IMR-90 (cell line): ENCODE data around the gene SLC6A3. TPM values are rescaled to one million over a fixed set of nuclear protein-coding genes. Genes with fewer than 3 reads are reported as not detected.

ENCODE experiments used
- ATAC-seq: fragments of 200-7000 bp; cut with Tn5 transposase; 2 replicates; pipeline ENCODE4 v1.9.1; 2020; ENCODE audit warnings: low read depth, mild to moderate bottlenecking, moderate library complexity
- BruUV-seq: library from RNA; stranded (reverse); fragments of 400-500 nt; replicated peaks from 2 replicates; lab custom pipeline; 2021; lab: Mats Ljungman, UMichigan
- CTCF ChIA-PET: fragments of 300-600 bp; formaldehyde crosslinking; extraction: SDS; loops from one replicate; lab custom pipeline; 2021; ENCODE audit warnings: antibody characterized with exemption; lab: Yijun Ruan, JAX
- POLR2A ChIA-PET: fragments of 300-600 bp; sonication (Branson Sonifier 250); formaldehyde crosslinking; loops from one replicate; lab custom pipeline; 2022; ENCODE audit warnings: antibody characterized with exemption; ENCODE audit not compliant: unreplicated experiment; lab: Charles Lee
- DNase-seq: peaks from one replicate; pipeline ENCODE4 v3.0.0; 2013
- H2AFZ ChIP-seq: replicated peaks from 2 replicates; pipeline ENCODE3; 2013; ENCODE audit warnings: low read length, mild to moderate bottlenecking; ENCODE audit not compliant: poor library complexity
- H2AK5ac ChIP-seq: 2 replicates; pipeline ENCODE4 v1.6.1; 2013; ENCODE audit warnings: low read depth, low read length, inconsistent platforms
- H2AK9ac ChIP-seq: replicated peaks from 2 replicates; pipeline ENCODE3; 2013; ENCODE audit warnings: mild to moderate bottlenecking, low read depth, low read length, moderate library complexity; ENCODE audit not compliant: poor library complexity
- H2BK120ac ChIP-seq: 2 replicates; pipeline ENCODE4 v1.6.1; 2013; ENCODE audit warnings: low read depth, low read length, inconsistent platforms
- H2BK15ac ChIP-seq: 3 replicates; pipeline ENCODE4 v1.6.1; 2013; ENCODE audit warnings: low read depth, low read length, inconsistent platforms
- H2BK20ac ChIP-seq: 2 replicates; pipeline ENCODE4 v1.6.1; 2013; ENCODE audit warnings: low read depth, mild to moderate bottlenecking, inconsistent platforms, low read length, moderate library complexity
- H2BK5ac ChIP-seq: 2 replicates; pipeline ENCODE4 v1.6.1; 2013; ENCODE audit warnings: mild to moderate bottlenecking, low read depth, low read length, inconsistent platforms; ENCODE audit not compliant: poor library complexity, severe bottlenecking
- H3K14ac ChIP-seq: replicated peaks from 2 replicates; pipeline ENCODE4 v1.6.1; 2013; ENCODE audit warnings: low read depth, low read length, inconsistent platforms
- H3K18ac ChIP-seq: 2 replicates; pipeline ENCODE4 v1.6.1; 2013; ENCODE audit warnings: low read depth, low read length, control low read depth
- H3K23ac ChIP-seq: 2 replicates; pipeline ENCODE4 v1.6.1; 2013; ENCODE audit warnings: low read depth, low read length, inconsistent platforms
- H3K27ac ChIP-seq: 2 replicates; pipeline ENCODE4 v1.5.1; 2013; ENCODE audit warnings: mild to moderate bottlenecking, control low read depth, low read length; ENCODE audit not compliant: insufficient read depth
- H3K27me3 ChIP-seq: 2 replicates; pipeline ENCODE4 v1.6.1; 2013; ENCODE audit warnings: low read length; ENCODE audit not compliant: control insufficient read depth, insufficient read depth
- H3K36me3 ChIP-seq: 2 replicates; pipeline ENCODE4 v1.6.1; 2013; ENCODE audit warnings: low read length, mixed read lengths; ENCODE audit not compliant: control insufficient read depth, insufficient read depth
- H3K4ac ChIP-seq: 2 replicates; pipeline ENCODE4 v1.6.1; 2013; ENCODE audit warnings: low read depth, low read length, inconsistent platforms
- H3K4me1 ChIP-seq: 2 replicates; pipeline ENCODE4 v1.6.1; 2013; ENCODE audit warnings: low read length, mixed read lengths; ENCODE audit not compliant: control insufficient read depth, insufficient read depth
- H3K4me2 ChIP-seq: 2 replicates; pipeline ENCODE4 v1.6.1; 2013; ENCODE audit warnings: low read depth, mild to moderate bottlenecking, control low read depth, low read length, moderate library complexity
- H3K4me3 ChIP-seq: 2 replicates; pipeline ENCODE4 v1.5.1; 2013; ENCODE audit warnings: low read depth, mild to moderate bottlenecking, control low read depth, low read length, moderate library complexity; ENCODE audit not compliant: insufficient read depth
- H3K56ac ChIP-seq: 2 replicates; pipeline ENCODE4 v1.6.1; 2013; ENCODE audit warnings: low read length, inconsistent platforms; ENCODE audit not compliant: insufficient read depth; ENCODE audit errors: extremely low read depth
- H3K79me1 ChIP-seq, 2 experiments: 2 replicates each; pipeline ENCODE4 v1.6.1; 2013; ENCODE audit warnings: low read length in 2 of 2, inconsistent platforms in 1 of 2, low read depth in 1 of 2
- H3K9ac ChIP-seq: 2 replicates; pipeline ENCODE4 v1.6.1; 2013; ENCODE audit warnings: low read depth, low read length, control low read depth
- H3K9me1 ChIP-seq: 2 replicates; pipeline ENCODE4 v1.6.1; 2013; ENCODE audit warnings: low read length, inconsistent platforms; ENCODE audit not compliant: insufficient read depth
- H3K9me3 ChIP-seq: 2 replicates; pipeline ENCODE4 v1.6.1; 2013; ENCODE audit warnings: low read length; ENCODE audit not compliant: control insufficient read depth, insufficient read depth
- H4K20me1 ChIP-seq: 2 replicates; pipeline ENCODE4 v1.6.1; 2013; ENCODE audit warnings: low read length, inconsistent platforms; ENCODE audit not compliant: insufficient read depth
- H4K5ac ChIP-seq: 2 replicates; pipeline ENCODE4 v1.6.1; 2013; ENCODE audit warnings: mild to moderate bottlenecking, low read depth, low read length, control low read depth
- H4K8ac ChIP-seq, 2 experiments: 2 replicates each; pipeline ENCODE4 v1.6.1; 2013; ENCODE audit warnings: low read depth in 2 of 2, low read length in 2 of 2, control low read depth in 1 of 2, inconsistent platforms in 1 of 2
- H4K91ac ChIP-seq: 2 replicates; pipeline ENCODE4 v1.6.1; 2013; ENCODE audit warnings: low read depth, low read length, inconsistent platforms; ENCODE audit not compliant: insufficient read depth
- BHLHE40 ChIP-seq: fragments of 150-350 bp; IDR thresholded peaks from 2 replicates; pipeline ENCODE4 v1.6.1; 2016; ENCODE audit warnings: mild to moderate bottlenecking, low read depth, low read length
- CEBPB ChIP-seq: IDR thresholded peaks from 2 replicates; pipeline ENCODE4 v1.6.1; 2012; ENCODE audit warnings: low read depth, low read length, improper control_type of control experiment
- CHD1 ChIP-seq: IDR thresholded peaks from 2 replicates; pipeline ENCODE4 v1.6.1; 2012; ENCODE audit warnings: low read depth, low read length, improper control_type of control experiment
- FOS ChIP-seq: fragments of 150-350 bp; IDR thresholded peaks from 2 replicates; pipeline ENCODE4 v1.6.1; 2016; ENCODE audit warnings: low read depth, low read length
- MAFK ChIP-seq: IDR thresholded peaks from 2 replicates; pipeline ENCODE4 v1.6.1; 2012; ENCODE audit warnings: low read depth, low read length, improper control_type of control experiment
- MAZ ChIP-seq: IDR thresholded peaks from 2 replicates; pipeline ENCODE4 v1.6.1; 2012; ENCODE audit warnings: low read depth, mild to moderate bottlenecking, low read length, improper control_type of control experiment, moderate library complexity, borderline replicate concordance
- MXI1 ChIP-seq: IDR thresholded peaks from 2 replicates; pipeline ENCODE4 v1.6.1; 2012; ENCODE audit warnings: low read depth, mild to moderate bottlenecking, low read length, moderate library complexity, borderline replicate concordance
- NFE2L2 ChIP-seq: fragments of 150-350 bp; IDR thresholded peaks from 2 replicates; pipeline ENCODE4 v1.6.1; 2016; ENCODE audit warnings: low read depth, mild to moderate bottlenecking, low read length
- POLR2A ChIP-seq: IDR thresholded peaks from 2 replicates; pipeline ENCODE4 v1.6.1; 2012; ENCODE audit warnings: mild to moderate bottlenecking, low read depth, low read length
- RAD21 ChIP-seq: IDR thresholded peaks from 2 replicates; pipeline ENCODE4 v1.6.1; 2012; ENCODE audit warnings: low read length, improper control_type of control experiment
- RCOR1 ChIP-seq: IDR thresholded peaks from 2 replicates; pipeline ENCODE4 v1.6.1; 2012; ENCODE audit warnings: mild to moderate bottlenecking, low read length, improper control_type of control experiment; ENCODE audit not compliant: insufficient replicate concordance
- RFX5 ChIP-seq: IDR thresholded peaks from 2 replicates; pipeline ENCODE4 v1.8.0; 2012; ENCODE audit warnings: low read depth, mild to moderate bottlenecking, low read length, moderate library complexity
- SMC3 ChIP-seq: fragments of 150-350 bp; IDR thresholded peaks from 2 replicates; pipeline ENCODE4 v1.6.1; 2016; ENCODE audit warnings: low read depth, mild to moderate bottlenecking, antibody characterized with exemption, low read length, moderate library complexity
- USF2 ChIP-seq: fragments of 150-350 bp; IDR thresholded peaks from 2 replicates; pipeline ENCODE4 v1.6.1; 2017; ENCODE audit warnings: mild to moderate bottlenecking, antibody characterized with exemption, low read length, low read depth
- WGBS, 2 experiments: methylation state at CpG; one replicate each; pipeline versions ENCODE4 v1.1.5 to v1.1.7; 2013; ENCODE audit warnings: missing lambda C conversion rate in 2 of 2; ENCODE audit not compliant: insufficient read length in 1 of 2; ENCODE audit errors: extremely low coverage in 2 of 2; 5-methylcytosine and 5-hydroxymethylcytosine counted together
- dilution Hi-C: fragments of 300-500 bp; cut with HindIII; formaldehyde crosslinking; loops from one replicate; pipeline ENCODE4 v1.14.3; 2018; ENCODE audit warnings: low sequenced_read_pairs; ENCODE audit not compliant: unreplicated experiment
- in situ Hi-C: fragments of 300-500 bp; cut with MboI; formaldehyde crosslinking; loops from 3 replicates; pipeline ENCODE4 v1.14.3; 2019; ENCODE audit warnings: low sequenced_read_pairs, inconsistent platforms, mixed read lengths
- intact Hi-C: fragments of 100-400 bp; cut with micrococcal nuclease; formaldehyde crosslinking; loops from 2 replicates; pipeline ENCODE4 v1.10.0; 2022
- polyA plus RNA-seq, 3 experiments: library from polyadenylated mRNA; depleted of rRNA; stranded (reverse); fragments of >200 nt; gene quantifications; 2 replicates each; pipeline ENCODE4 v1.2.3, GENCODE V29; 2012; ENCODE audit warnings: low replicate concordance in 1 of 3
- total RNA-seq: library from RNA; depleted of rRNA; stranded (reverse); fragments of >200 nt; gene quantifications from 2 replicates; pipeline ENCODE4 v1.2.3, GENCODE V29; 2012
- TF ChIP-seq, protein P1 (sequence below): conservative IDR thresholded peaks from 2 replicates; pipeline ENCODE4 v1.5.1; 2012; ENCODE audit warnings: mild to moderate bottlenecking, low read depth, low read length, improper control_type of control experiment
- TF ChIP-seq, protein P2 (sequence below): fragments of 150-350 bp; IDR thresholded peaks from 2 replicates; pipeline ENCODE4 v1.6.1; 2016; ENCODE audit warnings: low read depth, mild to moderate bottlenecking, low read length, moderate library complexity, borderline replicate concordance

Gene SLC6A3
- total and polyA plus RNA-seq, 2 of the 4 experiments (the other 2 are of a cell fraction), result not detected

DNA sequence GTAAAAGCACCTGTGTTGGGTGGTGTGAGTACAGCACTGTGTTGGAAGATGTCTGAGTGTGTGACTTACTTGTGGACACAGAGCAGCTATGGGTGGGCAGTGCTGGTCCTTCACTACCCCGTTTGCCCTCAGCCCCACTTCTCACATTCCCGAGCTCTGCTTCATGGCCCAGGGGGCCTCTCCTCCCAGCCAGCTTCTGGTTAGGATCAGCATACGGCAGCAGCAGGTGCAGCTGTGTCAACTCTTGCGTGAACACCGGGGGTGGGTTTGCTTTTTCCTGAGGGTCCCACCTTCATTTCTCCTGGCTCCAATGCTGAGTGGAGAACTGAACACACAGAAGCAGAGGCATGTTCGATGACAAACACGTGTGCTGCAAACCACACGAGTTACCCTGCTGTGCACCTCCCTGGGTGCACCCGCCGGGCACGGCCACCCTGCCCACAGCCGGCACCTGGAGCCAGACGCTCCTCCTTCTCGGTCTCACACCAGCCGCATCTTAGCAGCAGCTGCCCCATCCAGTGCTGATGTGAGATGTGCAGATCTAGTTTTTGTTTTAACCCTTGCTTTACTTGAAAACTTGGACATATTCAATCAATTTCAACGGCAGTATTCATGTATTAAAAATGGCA lies 14.9 kb upstream of the SLC6A3 start:
- Histone ChIP-seq H3K36me3 (peaks cover 55% of the 10 kb centered on the region), H2AK5ac (no peak overlapping the region), H3K79me1 (peaks cover 0 to 4% of the 10 kb centered on the region in 2 experiments; a peak in 1 of 4 replicates), H4K8ac (no peak overlapping the region), H2BK15ac (no peak overlapping the region), H2AK9ac (no peak overlapping the region), H3K4me3 (no peak overlapping the region), H3K4me2 (no peak overlapping the region), H3K4ac (no peak overlapping the region), H4K91ac (no peak overlapping the region), H3K27ac (no peak overlapping the region), H3K14ac (no peak overlapping the region), H4K20me1 (peaks cover 8% of the 10 kb centered on the region), H3K9me3 (peaks cover 16% of the 10 kb centered on the region), H3K56ac (no peak overlapping the region), H3K9me1 (peaks cover 5% of the 10 kb centered on the region), H4K5ac (no peak overlapping the region), H2BK20ac (no peak overlapping the region), H2BK5ac (no peak overlapping the region), H3K23ac (no peak overlapping the region), H3K4me1 (no peaks in the 10 kb centered on the region), H3K9ac (no peak overlapping the region), H3K18ac (no peak overlapping the region), H2AFZ (peak overlapping the region; percentile 6), H3K27me3 (no peaks in the 10 kb centered on the region), H2BK120ac (no peak overlapping the region)
- WGBS, 2 experiments, result 85% methylated on average over 6 of the region's 16 CpGs; no CpG with 5 or more reads in 1 of the 2 experiments
- in situ Hi-C loops (no loop called here), intact Hi-C loops (no loop called here), dilution Hi-C loops (no loop called here)
- ChIA-PET CTCF (no interaction called here), POLR2A (no interaction called here)
- no peak for TF ChIP-seq CEBPB
- no peak for TF ChIP-seq BHLHE40
- no peak for TF ChIP-seq CHD1
- no peak for TF ChIP-seq SMC3
- no peak for TF ChIP-seq MAZ
- TF ChIP-seq MAFK, result no peak
- no peak for TF ChIP-seq FOS
- no peak for TF ChIP-seq RFX5
- no peak for TF ChIP-seq POLR2A
- TF ChIP-seq, protein P1, sequence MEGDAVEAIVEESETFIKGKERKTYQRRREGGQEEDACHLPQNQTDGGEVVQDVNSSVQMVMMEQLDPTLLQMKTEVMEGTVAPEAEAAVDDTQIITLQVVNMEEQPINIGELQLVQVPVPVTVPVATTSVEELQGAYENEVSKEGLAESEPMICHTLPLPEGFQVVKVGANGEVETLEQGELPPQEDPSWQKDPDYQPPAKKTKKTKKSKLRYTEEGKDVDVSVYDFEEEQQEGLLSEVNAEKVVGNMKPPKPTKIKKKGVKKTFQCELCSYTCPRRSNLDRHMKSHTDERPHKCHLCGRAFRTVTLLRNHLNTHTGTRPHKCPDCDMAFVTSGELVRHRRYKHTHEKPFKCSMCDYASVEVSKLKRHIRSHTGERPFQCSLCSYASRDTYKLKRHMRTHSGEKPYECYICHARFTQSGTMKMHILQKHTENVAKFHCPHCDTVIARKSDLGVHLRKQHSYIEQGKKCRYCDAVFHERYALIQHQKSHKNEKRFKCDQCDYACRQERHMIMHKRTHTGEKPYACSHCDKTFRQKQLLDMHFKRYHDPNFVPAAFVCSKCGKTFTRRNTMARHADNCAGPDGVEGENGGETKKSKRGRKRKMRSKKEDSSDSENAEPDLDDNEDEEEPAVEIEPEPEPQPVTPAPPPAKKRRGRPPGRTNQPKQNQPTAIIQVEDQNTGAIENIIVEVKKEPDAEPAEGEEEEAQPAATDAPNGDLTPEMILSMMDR, result no peak
- no peak for TF ChIP-seq MXI1
- no peak for TF ChIP-seq RCOR1
- TF ChIP-seq NFE2L2, result no peak
- TF ChIP-seq USF2, result no peak
- TF ChIP-seq, protein P2, sequence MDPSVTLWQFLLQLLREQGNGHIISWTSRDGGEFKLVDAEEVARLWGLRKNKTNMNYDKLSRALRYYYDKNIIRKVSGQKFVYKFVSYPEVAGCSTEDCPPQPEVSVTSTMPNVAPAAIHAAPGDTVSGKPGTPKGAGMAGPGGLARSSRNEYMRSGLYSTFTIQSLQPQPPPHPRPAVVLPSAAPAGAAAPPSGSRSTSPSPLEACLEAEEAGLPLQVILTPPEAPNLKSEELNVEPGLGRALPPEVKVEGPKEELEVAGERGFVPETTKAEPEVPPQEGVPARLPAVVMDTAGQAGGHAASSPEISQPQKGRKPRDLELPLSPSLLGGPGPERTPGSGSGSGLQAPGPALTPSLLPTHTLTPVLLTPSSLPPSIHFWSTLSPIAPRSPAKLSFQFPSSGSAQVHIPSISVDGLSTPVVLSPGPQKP, result no peak
- no peak for TF ChIP-seq RAD21
- DNase-seq, result no peak
- no TSS peak for BruUV-seq
- no peak for ATAC-seq
